Measurements from ENCODE around the gene MGAT5B.

Gene MGAT5B

GRCh38 chr17:76897023-76897422 is 28.8 kb downstream of the MGAT5B start:
- TF ChIP-seq CTCF (IDR thresholded peaks at IDR 0.05; ENCODE audit: extremely low read depth, missing control alignments): no peak

GRCh38 chr17:76899414-76899813 is 31.2 kb downstream of the MGAT5B start:
- no peak for TF ChIP-seq CTCF (IDR thresholded peaks at IDR 0.05; ENCODE audit: extremely low read depth, missing control alignments)
- DNase-seq (ENCODE audit: low spot score): no peak

More at GRCh38 chr17:76897023-76897422, 28.8 kb downstream of the MGAT5B start:
- DNase-seq (ENCODE audit: low spot score): no peak

- DNase-seq (ENCODE audit: low spot score): no peak
- no peak for TF ChIP-seq CTCF (IDR thresholded peaks at IDR 0.05; ENCODE audit: extremely low read depth, missing control alignments)
Observed at GRCh38 chr17:76900723-76901122, 32.5 kb downstream of the MGAT5B start.

- no peak for TF ChIP-seq CTCF (IDR thresholded peaks at IDR 0.05; ENCODE audit: extremely low read depth, missing control alignments)
- DNase-seq (ENCODE audit: low spot score): no peak
Observed at GRCh38 chr17:76901542-76902197, 33.5 kb downstream of the MGAT5B start.

- no peak for DNase-seq (ENCODE audit: low spot score)
- no peak for TF ChIP-seq CTCF (IDR thresholded peaks at IDR 0.05; ENCODE audit: extremely low read depth, missing control alignments)
Observed at GRCh38 chr17:76902476-76902875, 34.3 kb downstream of the MGAT5B start.

- TF ChIP-seq CTCF (IDR thresholded peaks at IDR 0.05; ENCODE audit: extremely low read depth, missing control alignments): no peak
- DNase-seq (ENCODE audit: low spot score): no peak
Observed at GRCh38 chr17:76903631-76904030, 35.4 kb downstream of the MGAT5B start.

- no peak for TF ChIP-seq CTCF (IDR thresholded peaks at IDR 0.05; ENCODE audit: extremely low read depth, missing control alignments)
- DNase-seq (ENCODE audit: low spot score): no peak
Observed at GRCh38 chr17:76904116-76904515, 35.9 kb downstream of the MGAT5B start.
